Measurements from ENCODE around the gene MTX3. TPM values are rescaled to one million over a fixed set of nuclear protein-coding genes. Genes with fewer than 3 reads are reported as not detected.

MTX3 gene
- total RNA-seq, 1 experiment from 2014 or later: 16.7 TPM

DNA sequence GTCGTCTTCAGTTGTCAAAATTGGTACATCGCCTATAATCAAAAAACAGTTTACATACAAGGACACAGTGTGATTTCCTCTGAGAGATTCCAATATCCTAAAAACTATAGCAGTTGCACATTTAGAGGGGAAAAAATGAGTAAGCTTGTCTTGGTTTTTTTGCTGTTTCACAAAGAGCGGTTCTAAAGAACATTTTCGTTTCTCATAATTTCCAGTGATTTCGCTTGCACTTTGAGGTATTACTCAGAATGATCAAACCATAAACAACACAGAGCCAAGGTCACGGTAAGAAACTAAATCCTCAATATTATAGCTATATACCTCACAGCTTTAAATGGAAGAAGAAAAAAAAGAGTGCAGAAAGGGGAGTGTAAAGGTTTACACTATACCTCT, 861 bp downstream of the MTX3 start:
- in situ Hi-C loops (cut with HindIII; ENCODE audit: low pct_unique_long_range_greater_than_20kb, low sequenced_read_pairs): no loop called here

DNA sequence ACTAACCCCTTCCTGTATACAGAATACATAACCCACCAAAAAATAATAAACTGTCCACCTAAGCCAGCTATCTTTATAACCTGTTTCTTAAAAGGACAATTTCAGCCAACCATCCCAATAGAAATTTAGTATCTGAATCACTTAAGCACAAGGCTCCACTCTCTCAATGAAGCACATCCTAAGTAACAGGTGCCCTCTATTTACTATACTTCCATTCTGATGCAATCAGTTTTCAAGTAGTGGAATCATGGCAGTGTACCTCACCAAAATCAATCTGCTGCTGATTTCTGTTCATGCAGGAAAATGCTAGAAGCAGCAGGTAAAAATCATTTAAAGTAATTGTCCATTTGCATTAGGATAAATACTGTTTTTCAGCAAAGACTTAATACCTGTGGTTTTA, 4.8 kb downstream of the MTX3 start:
- no peak for DNase-seq (ENCODE audit: low read depth, low spot score)
- in situ Hi-C loops (cut with HindIII; ENCODE audit: low pct_unique_long_range_greater_than_20kb, low sequenced_read_pairs): no loop called here

More for the DNA sequence above, 861 bp downstream of the MTX3 start:
- DNase-seq (ENCODE audit: low read depth, low spot score): no peak

DNA sequence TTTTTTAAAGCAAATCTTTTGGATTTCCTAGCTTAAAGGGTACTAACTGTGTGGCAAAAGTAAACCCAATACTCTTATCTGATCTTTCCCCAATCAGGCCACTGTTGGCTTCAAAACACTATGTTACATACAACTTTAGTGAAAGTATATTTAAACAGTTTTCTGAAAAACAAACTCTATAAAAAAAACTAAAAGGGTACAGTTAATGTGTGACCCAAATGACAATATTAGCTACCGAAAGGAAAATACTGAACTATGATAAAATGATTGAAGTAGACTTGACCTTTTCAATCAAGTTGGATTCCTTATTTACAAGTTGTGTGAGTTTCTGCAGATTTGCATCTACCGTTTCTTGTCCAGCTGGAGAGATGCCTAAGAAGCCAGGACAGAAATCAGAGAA, 5.8 kb downstream of the MTX3 start:
- DNase-seq (ENCODE audit: low read depth, low spot score): no peak
- in situ Hi-C loops (cut with HindIII; ENCODE audit: low pct_unique_long_range_greater_than_20kb, low sequenced_read_pairs): no loop called here

DNA sequence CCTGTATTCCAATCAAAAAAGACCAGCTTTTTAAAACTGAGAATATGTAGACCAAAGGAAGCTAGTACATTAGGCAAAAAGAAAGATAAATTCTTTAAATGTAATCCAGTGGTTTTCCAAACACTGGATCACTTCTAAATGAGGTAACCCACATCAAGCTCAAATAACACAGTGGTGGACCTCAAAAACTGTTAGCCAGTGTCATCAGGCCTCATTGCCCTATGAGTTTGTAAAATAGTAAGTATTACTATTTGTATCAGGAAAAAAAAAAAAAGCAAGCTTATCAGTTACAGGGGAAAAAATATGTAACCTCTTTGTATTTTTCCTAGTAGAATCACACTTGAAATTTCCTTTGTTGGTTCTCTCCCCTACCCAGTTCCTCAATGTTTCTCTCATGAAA, 6.7 kb downstream of the MTX3 start:
- DNase-seq (ENCODE audit: low read depth, low spot score): no peak
- in situ Hi-C loops (cut with HindIII; ENCODE audit: low pct_unique_long_range_greater_than_20kb, low sequenced_read_pairs): no loop called here

DNA sequence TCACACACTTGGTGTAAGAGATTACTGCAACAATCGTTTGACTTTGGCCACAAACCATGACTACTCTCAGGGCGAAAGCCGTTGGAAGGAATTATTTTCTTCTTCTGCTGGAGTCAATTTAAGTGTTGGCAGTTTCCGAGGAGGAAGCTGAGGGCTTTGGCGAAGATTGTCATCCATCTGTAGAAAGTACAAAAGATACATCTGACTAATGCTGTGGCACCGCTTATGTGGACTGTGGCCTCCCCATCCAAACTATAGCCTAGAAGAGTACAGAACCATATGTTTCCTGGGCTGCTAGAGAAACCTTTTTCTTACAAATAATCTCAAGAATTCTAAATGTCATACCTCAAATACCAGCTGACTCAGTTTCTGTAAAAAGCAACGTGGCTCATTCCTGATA, 7.4 kb downstream of the MTX3 start:
- in situ Hi-C loops (cut with HindIII; ENCODE audit: low pct_unique_long_range_greater_than_20kb, low sequenced_read_pairs): no loop called here
- DNase-seq (ENCODE audit: low read depth, low spot score): no peak

DNA sequence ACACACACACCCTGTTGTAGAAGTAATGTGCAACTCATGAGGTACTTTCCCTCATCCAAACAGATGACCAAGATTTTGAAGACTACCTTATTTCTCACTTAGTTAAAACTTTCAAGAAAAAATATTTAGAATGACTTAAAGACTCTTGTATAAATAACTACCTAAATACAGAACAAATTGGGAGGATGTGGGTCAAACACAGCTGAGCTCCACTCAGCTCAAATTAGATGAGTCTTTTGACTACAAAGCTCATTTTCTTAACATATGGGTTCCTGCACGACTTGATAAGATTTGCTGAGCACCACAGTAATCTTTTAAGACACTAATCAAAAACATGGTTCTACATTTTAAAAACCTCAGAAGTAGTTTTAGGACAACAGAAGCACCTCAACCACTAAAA, 8.9 kb downstream of the MTX3 start:
- in situ Hi-C loops (cut with HindIII; ENCODE audit: low pct_unique_long_range_greater_than_20kb, low sequenced_read_pairs): no loop called here
- no peak for DNase-seq (ENCODE audit: low read depth, low spot score)

DNA sequence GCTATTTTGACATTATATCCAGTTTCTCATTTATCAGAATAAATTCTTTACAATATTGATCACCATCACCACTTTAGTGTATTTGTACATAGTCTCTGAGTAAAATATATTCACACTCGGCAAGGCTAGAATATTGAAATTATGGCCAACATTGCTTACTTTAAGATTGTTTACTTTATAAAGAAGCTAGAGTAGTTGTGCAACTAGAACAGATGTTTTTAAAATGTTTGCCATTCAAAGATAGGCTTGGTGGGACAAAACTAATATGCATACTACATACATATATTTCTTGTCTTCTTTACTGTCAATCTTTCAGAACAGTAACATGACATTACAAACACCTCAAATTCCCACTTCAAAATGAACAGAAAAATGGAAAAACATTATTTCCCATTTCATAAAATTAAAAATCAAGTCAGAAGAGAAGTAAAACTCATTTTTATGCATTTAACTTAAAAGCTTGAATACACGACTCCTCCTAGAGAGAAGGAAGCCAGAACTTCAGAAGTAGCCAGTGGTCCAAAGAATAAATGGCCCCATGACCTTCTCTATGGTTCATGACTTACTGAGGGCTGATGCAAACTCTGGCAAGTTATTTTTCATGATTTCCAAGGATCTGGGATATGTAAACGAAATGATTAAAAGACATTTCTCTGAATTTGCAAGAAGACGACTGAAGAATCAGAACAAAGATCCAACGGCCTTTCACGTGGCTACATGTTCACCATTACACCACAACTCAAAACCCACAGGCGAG, 14.1 kb downstream of the MTX3 start:
- no peak for DNase-seq (ENCODE audit: low read depth, low spot score)
- in situ Hi-C loops (cut with HindIII; ENCODE audit: low pct_unique_long_range_greater_than_20kb, low sequenced_read_pairs): no loop called here

DNA sequence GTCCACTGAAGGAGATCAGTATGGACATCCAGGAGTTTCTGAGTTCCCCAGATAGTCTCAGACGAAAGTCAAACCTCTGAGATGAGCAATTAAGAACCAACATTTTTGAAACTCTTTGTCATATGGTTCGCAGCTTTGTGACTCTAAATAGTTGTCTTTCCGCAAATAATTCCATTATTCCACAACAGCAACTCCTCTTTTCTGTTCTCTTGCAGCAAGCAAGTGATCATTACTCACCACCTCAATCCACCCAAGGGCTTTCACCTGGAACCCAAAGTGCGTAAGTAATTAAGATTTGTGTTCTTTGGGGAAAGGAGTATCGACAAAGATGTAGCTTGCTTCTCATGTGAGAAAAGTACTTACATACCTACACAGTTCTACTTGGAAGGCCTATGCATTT, 15.6 kb downstream of the MTX3 start:
- in situ Hi-C loops (cut with HindIII; ENCODE audit: low pct_unique_long_range_greater_than_20kb, low sequenced_read_pairs): no loop called here
- DNase-seq (ENCODE audit: low read depth, low spot score): no peak

DNA sequence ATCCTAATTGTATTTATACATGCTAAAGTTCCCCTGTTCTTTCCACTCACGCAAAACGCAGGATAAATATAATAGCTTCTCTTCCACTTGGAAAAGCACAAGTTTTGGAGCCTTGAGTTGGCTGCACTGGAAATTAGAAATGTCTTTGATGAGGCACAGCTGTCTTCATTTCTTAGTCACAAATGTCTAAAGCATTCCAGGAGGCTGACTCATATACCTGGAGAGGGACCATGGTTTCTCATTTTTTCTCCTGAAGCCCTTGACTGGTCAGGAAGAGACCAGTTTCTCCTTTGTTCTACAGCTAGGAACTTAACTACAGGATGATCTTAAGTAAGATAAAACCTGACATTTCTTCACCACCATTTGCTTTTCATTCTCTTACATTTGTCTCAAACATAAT, 16.2 kb downstream of the MTX3 start:
- DNase-seq (ENCODE audit: low read depth, low spot score): no peak
- in situ Hi-C loops (cut with HindIII; ENCODE audit: low pct_unique_long_range_greater_than_20kb, low sequenced_read_pairs): no loop called here

DNA sequence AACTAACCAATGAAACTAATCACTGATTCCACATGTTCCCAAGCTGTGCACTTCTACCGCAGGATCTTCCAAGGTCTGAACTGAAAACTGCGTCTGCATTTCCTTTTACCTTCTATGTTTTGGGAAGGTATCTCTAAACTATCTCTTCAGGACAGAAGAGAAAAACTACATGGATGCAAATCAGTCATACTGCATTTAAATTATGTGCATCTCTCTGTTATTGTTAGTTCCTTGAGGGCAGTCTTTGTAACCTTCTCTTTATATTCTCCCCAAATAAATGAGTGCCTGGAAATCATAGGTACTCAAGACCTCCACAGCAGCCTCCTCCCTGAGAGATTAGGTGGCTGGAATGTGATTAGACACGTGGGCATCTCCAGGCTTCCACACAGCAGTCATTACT, 17.1 kb downstream of the MTX3 start:
- no peak for DNase-seq (ENCODE audit: low read depth, low spot score)
- in situ Hi-C loops (cut with HindIII; ENCODE audit: low pct_unique_long_range_greater_than_20kb, low sequenced_read_pairs): no loop called here

DNA sequence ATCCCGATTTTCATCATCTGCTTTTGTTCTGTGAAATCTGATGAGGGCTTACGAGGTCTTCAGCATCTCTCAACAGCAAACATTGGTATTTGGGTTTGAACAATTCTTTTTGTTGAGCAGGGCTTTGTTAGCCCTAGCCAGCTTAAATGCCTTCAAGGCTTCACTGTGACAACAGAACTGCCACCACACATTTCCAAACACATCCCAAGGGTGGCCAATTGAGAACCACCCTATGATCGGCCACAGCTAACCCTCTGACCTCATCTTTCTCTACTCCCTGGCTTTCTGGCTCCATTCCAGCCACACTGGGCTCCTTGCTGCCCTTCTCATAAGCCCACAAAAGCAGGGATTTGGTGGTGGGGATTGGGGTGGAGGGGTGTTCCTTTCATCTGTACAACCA, 17.6 kb downstream of the MTX3 start:
- in situ Hi-C loops (cut with HindIII; ENCODE audit: low pct_unique_long_range_greater_than_20kb, low sequenced_read_pairs): no loop called here
- DNase-seq (ENCODE audit: low read depth, low spot score): no peak

DNA sequence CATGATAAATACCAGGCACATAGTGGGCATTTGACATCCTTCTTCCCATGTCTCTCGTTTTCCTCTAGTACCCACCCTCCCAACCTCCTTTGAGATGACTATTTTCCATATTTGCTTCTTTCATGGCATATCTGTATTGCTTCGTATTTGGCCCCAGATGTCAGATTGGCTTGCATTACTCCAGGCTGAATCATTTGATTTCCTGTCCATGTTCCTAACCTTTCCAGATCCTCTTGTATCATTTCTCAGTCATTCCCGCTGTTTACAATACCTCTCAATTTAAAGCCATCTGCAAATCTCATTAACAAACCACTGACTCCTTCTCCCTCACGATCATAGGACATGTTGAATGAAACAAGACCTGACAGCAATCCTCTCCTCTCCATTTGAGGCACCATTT, 19.9 kb downstream of the MTX3 start:
- no peak for DNase-seq (ENCODE audit: low read depth, low spot score)
- in situ Hi-C loops (cut with HindIII; ENCODE audit: low pct_unique_long_range_greater_than_20kb, low sequenced_read_pairs): no loop called here

DNA sequence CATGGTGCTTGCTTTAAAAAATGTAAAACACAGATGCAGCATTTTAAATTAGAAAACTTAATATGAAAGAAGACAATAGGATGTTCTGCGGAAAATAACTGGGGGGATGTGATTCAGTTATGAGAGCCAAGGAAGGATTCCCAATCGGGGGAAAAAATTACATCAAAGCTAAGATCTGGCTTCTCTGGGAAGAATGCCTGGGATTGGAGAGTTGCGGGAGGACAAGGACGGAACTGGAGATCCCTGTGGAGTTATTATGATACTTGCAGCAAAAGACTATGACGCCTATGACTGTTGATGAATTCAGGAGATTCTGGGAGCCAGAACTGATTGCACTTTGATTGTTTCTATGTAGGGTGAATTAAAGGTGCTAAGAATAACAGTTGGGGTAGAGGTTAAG, 24.6 kb downstream of the MTX3 start:
- in situ Hi-C loops (cut with HindIII; ENCODE audit: low pct_unique_long_range_greater_than_20kb, low sequenced_read_pairs): no loop called here

DNA sequence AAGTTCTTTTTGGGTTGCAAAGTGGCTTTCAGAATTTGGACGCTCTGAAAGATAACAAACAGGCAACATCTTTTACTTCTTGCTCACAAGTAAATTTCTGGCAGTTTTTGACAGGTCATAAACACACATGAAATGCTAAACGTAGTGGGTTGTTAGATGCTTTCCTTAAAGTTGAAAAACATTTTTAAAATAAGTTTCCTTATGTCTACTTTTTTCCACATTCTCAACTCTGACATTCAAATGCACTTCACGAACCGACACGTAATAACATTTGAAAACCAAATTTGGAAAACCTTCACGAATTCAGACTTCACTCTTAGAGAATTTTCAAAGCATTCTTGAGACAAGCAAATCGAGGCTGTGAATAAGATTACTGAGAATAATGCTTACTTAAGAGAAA, 26.9 kb downstream of the MTX3 start:
- in situ Hi-C loops (cut with HindIII; ENCODE audit: low pct_unique_long_range_greater_than_20kb, low sequenced_read_pairs): no loop called here
- DNase-seq (ENCODE audit: low read depth, low spot score): no peak

More for the DNA sequence above, 24.6 kb downstream of the MTX3 start:
- no peak for DNase-seq (ENCODE audit: low read depth, low spot score)

DNA sequence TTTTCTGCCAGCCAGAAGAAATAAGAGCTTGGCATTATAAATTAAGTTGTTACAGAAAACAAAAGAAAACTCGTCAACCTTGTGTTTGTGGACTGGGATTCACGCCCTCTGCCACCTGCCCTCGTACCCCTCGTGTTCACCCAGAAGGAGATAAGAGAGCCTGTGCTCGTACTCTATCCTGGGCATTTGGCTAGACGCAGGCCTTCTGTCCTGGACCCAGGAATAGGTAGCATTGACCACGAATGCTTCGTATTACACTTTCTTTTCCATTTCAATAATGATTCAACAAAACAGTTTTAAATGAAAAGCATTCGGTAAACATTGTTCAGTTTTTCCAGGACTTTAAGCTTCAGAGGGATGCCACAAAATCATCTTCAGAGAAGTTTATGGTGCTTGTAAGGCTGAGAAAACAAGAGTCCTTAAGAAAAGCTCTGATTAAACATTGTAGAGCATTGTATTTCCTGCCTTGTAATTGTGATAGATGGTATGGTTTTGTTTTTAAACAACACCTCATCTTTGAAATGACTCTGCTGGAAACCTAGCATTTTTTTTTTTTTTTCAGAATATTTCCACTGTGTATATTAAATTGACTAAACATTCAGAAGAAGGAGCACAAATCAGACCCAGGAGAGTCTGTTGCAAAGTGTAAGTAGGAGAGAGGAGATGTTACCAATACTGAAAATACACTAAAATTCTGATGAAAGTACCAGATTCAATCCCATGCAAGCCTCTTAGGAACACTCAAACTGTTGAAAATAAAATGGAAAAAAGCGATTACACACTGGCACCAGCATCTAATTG, 27.6 kb downstream of the MTX3 start:
- DNase-seq (ENCODE audit: low read depth, low spot score): no peak
- in situ Hi-C loops (cut with HindIII; ENCODE audit: low pct_unique_long_range_greater_than_20kb, low sequenced_read_pairs): no loop called here

DNA sequence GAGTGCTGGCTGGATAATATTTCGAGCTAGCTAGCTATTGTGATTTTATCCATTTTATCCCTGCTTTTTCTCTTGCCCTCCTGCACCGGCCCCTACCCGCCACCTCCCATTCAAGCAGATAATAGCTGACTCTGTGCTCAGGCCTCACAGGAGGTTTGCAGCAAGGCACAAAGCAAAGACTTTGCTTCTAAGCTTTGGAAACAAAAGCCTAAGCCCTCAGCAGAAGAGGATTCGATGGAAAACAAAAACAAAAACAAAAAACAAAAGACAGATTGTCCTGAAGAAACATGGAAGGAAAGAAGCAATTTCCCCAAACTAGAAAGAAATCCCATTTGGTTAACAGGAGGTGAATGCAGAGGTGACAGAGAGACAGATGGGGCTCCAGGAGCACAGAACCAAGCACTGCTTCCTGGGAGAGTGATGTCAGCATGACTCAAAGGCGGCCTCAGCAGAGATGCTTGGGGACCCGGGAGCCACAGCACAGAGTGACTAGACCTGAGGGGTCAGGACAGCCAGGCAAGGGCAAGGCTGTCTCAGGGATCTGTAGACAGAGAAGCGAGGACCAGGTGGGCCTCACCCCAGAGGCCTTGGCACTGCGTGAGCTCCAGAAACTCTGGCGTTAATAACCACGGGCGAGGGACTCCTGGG, 28.4 kb downstream of the MTX3 start:
- in situ Hi-C loops (cut with HindIII; ENCODE audit: low pct_unique_long_range_greater_than_20kb, low sequenced_read_pairs): no loop called here
- no peak for DNase-seq (ENCODE audit: low read depth, low spot score)

DNA sequence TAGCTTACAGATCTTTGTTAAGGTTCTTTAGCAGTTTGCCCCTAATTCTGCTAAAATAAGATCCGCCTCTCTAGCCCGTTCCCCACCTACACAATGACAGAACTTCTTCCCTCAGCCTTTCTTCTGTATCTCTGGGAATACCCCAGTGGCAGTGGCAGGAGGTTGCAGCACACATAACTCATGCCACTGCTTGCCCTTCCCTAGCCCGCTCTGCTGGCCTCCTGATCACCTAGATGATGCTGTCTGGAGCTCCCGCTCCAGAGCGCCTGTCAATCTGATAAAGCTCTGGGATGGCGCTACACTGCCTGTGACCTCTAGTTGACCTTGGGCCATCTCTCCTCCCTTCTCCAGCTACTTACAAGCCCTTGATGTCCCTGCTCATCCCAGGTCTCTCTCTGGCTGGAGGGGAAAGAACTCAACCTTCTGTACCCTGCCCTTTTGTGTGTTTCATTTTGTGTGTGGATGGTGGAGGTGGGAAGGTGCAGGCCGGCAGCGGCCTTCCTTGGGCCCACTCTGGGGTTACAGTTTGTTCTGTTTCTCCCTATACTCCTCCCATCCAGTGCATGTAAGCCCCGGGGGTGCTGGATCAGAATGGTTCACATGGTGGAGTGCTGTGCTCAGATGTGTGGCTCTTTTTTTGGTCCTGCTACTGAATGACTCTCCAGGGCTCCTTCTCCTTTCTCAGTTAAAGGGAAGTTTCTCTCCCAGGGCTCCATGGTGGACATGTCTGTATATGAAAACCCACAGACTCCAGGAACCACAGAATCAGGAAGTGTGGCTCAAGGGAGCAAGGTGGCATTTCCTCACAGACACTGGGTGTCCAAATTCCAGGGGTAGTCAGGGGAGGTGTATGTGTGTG, 29.1 kb downstream of the MTX3 start:
- in situ Hi-C loops (cut with HindIII; ENCODE audit: low pct_unique_long_range_greater_than_20kb, low sequenced_read_pairs): no loop called here
- DNase-seq (ENCODE audit: low read depth, low spot score): no peak

DNA sequence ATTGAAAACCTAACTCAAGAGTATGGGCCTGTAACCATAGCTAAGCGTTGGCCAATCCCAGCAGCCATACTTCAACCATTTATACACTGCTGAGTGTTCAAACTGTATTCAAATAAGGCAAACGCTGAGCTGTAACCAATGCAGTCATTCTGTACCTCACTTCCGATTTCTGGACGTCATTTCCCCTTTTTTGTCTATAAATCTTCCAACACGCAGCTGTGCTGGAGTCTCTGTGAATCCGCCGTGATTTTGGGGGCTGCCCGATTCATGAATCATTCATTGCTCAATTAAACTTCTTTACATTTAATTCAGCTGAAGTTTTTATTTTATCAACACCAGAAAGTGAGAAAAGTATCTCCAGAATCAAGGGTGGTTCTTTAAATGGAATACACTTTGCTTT, 31.7 kb downstream of the MTX3 start:
- no peak for DNase-seq (ENCODE audit: low read depth, low spot score)
- in situ Hi-C loops (cut with HindIII; ENCODE audit: low pct_unique_long_range_greater_than_20kb, low sequenced_read_pairs): no loop called here
